Fibroblast of skin of left biceps (primary cell): Measurements from ENCODE around the gene ACAD11.
A peak's percentile ranks its signal among the peaks of the same experiment; 100 is the strongest.
"Not testable (repeated sequence)": the region's sequence is repeated elsewhere in the genome, so short reads cannot be mapped to it uniquely, and the experiment has no call there.

Experiments used
- DNase-seq, 2 experiments: peaks; one replicate each; pipeline ENCODE4 v3.0.0-alpha.2; 2013; ENCODE audit warnings: low read depth in 2 of 2

The ACAD11 gene

GRCh38 chr3:132597660-132598059 lies 61.9 kb downstream of the ACAD11 start:
- no peak for DNase-seq

- DNase-seq: no peak
These were observed 62.7 kb downstream of the ACAD11 start, which contains the start of gene ACKR4 for GRCh38 chr3:132596816-132597433. Gene ACKR4 (plus strand): TSS chr3:132597270. CDS start chr3:132600398, 3,128 bp downstream.

- DNase-seq: no peak
These were observed 63.3 kb downstream of the ACAD11 start for GRCh38 chr3:132596326-132596725.

GRCh38 chr3:132595014-132595413 lies 64.6 kb downstream of the ACAD11 start:
- no peak for DNase-seq

- DNase-seq: no peak
These were observed 65.1 kb downstream of the ACAD11 start for GRCh38 chr3:132594498-132594897.

- DNase-seq: peak in 1 of 2 experiments; percentile 58
These were observed 65.7 kb downstream of the ACAD11 start for GRCh38 chr3:132593947-132594323.

GRCh38 chr3:132593241-132593946 lies 66.2 kb downstream of the ACAD11 start:
- no peak for DNase-seq

GRCh38 chr3:132592216-132592615 lies 67.4 kb downstream of the ACAD11 start:
- no peak for DNase-seq

GRCh38 chr3:132587401-132587800 lies 72.2 kb downstream of the ACAD11 start:
- no peak for DNase-seq

GRCh38 chr3:132573797-132574211 lies 85.8 kb downstream of the ACAD11 start:
- DNase-seq: peak in 1 of 2 experiments; percentile 65

- DNase-seq: no peak
These were observed 89.6 kb downstream of the ACAD11 start for GRCh38 chr3:132570016-132570415.

GRCh38 chr3:132569580-132569979 lies 90.0 kb downstream of the ACAD11 start:
- peak in 1 of 2 experiments; percentile 44 for DNase-seq

- DNase-seq: no peak
These were observed 90.5 kb downstream of the ACAD11 start for GRCh38 chr3:132569153-132569552.

- DNase-seq: no peak
These were observed 91.2 kb downstream of the ACAD11 start for GRCh38 chr3:132568422-132568821.

- no peak for DNase-seq
These were observed 95.5 kb downstream of the ACAD11 start for GRCh38 chr3:132564070-132564465.

- DNase-seq: peak in 1 of 2 experiments; percentile 56
These were observed 96.1 kb downstream of the ACAD11 start for GRCh38 chr3:132563420-132564069.

GRCh38 chr3:132561003-132561402 lies 98.6 kb downstream of the ACAD11 start:
- DNase-seq: no peak

- no peak for DNase-seq
These were observed 103.0 kb downstream of the ACAD11 start for GRCh38 chr3:132556508-132557159.

- DNase-seq: not testable (repeated sequence)
These were observed 103.6 kb downstream of the ACAD11 start for GRCh38 chr3:132556036-132556386.

GRCh38 chr3:132555306-132556035 lies 104.1 kb downstream of the ACAD11 start:
- DNase-seq: no peak

GRCh38 chr3:132554437-132554836 lies 105.2 kb downstream of the ACAD11 start:
- no peak for DNase-seq

GRCh38 chr3:132553826-132554225 lies 105.8 kb downstream of the ACAD11 start:
- no peak for DNase-seq
